ENCODE measurements around the gene PLEKHG2. TPM values are rescaled to one million over a fixed set of nuclear protein-coding genes. Genes with fewer than 3 reads are reported as not detected.
A peak's percentile ranks its signal among the peaks of the same experiment; 100 is the strongest.

The PLEKHG2 gene
- total RNA-seq, 1 donor: 21.4 TPM

GRCh38 chr19:39412867-39413271 is 400 bp downstream of the PLEKHG2 start:
- H4K20me1 ChIP-seq (ENCODE audit: insufficient read depth, low read length): peaks cover 35% of the 10 kb centered on the region

GRCh38 chr19:39413272-39413910 is 922 bp downstream of the PLEKHG2 start:
- peak overlapping the region; percentile 92 for H3K4me2 ChIP-seq (ENCODE audit: insufficient read depth, low read length)
- H3K4me1 ChIP-seq (ENCODE audit: insufficient read depth, low read length): peaks cover 29% of the 10 kb centered on the region
- H2AFZ ChIP-seq (ENCODE audit: low read length): peak overlapping the region; percentile 74
- H4K20me1 ChIP-seq (ENCODE audit: insufficient read depth, low read length): peaks cover 30% of the 10 kb centered on the region
- H3K4me3 ChIP-seq (ENCODE audit: insufficient read depth, low read length): peak overlapping the region; percentile 83
- peak overlapping the region; percentile 84 for H3K27ac ChIP-seq (ENCODE audit: low read depth, low read length)
- peaks cover 19% of the 10 kb centered on the region for H3K36me3 ChIP-seq (ENCODE audit: insufficient read depth, low read length)
- no peak for TF ChIP-seq CTCF (IDR thresholded peaks at IDR 0.05; ENCODE audit: extremely low read depth, low read depth, low read length)
- H3K27me3 ChIP-seq (ENCODE audit: insufficient read depth, low read length): no peaks in the 10 kb centered on the region
- H3K79me2 ChIP-seq (ENCODE audit: insufficient read depth, low read length): peaks cover 51% of the 10 kb centered on the region
- DNase-seq (ENCODE audit: insufficient read length, low spot score, missing footprints): peak; percentile 97
- no peaks in the 10 kb centered on the region for H3K9me3 ChIP-seq (ENCODE audit: low read depth, low read length)

More at GRCh38 chr19:39412867-39413271, 400 bp downstream of the PLEKHG2 start:
- H3K36me3 ChIP-seq (ENCODE audit: insufficient read depth, low read length): peaks cover 24% of the 10 kb centered on the region
- TF ChIP-seq CTCF (IDR thresholded peaks at IDR 0.05; ENCODE audit: extremely low read depth, low read depth, low read length): no peak
- no peaks in the 10 kb centered on the region for H3K9me3 ChIP-seq (ENCODE audit: low read depth, low read length)
- H3K4me3 ChIP-seq (ENCODE audit: insufficient read depth, low read length): peak overlapping the region; percentile 83
- H3K27me3 ChIP-seq (ENCODE audit: insufficient read depth, low read length): no peaks in the 10 kb centered on the region
- H3K79me2 ChIP-seq (ENCODE audit: insufficient read depth, low read length): peaks cover 56% of the 10 kb centered on the region
- peak overlapping the region; percentile 84 for H3K27ac ChIP-seq (ENCODE audit: low read depth, low read length)
- H2AFZ ChIP-seq (ENCODE audit: low read length): peak overlapping the region; percentile 74
- peak overlapping the region; percentile 92 for H3K4me2 ChIP-seq (ENCODE audit: insufficient read depth, low read length)
- H3K4me1 ChIP-seq (ENCODE audit: insufficient read depth, low read length): peaks cover 29% of the 10 kb centered on the region
- DNase-seq (ENCODE audit: insufficient read length, low spot score, missing footprints): no peak

- H3K36me3 ChIP-seq (ENCODE audit: insufficient read depth, low read length): peaks cover 19% of the 10 kb centered on the region
- peak overlapping the region; percentile 84 for H3K27ac ChIP-seq (ENCODE audit: low read depth, low read length)
- peaks cover 23% of the 10 kb centered on the region for H4K20me1 ChIP-seq (ENCODE audit: insufficient read depth, low read length)
- H3K9me3 ChIP-seq (ENCODE audit: low read depth, low read length): no peaks in the 10 kb centered on the region
- peaks cover 45% of the 10 kb centered on the region for H3K79me2 ChIP-seq (ENCODE audit: insufficient read depth, low read length)
- peak overlapping the region; percentile 83 for H3K4me3 ChIP-seq (ENCODE audit: insufficient read depth, low read length)
- peak overlapping the region; percentile 92 for H3K4me2 ChIP-seq (ENCODE audit: insufficient read depth, low read length)
- peak; percentile 92 for DNase-seq (ENCODE audit: insufficient read length, low spot score, missing footprints)
- H3K4me1 ChIP-seq (ENCODE audit: insufficient read depth, low read length): peaks cover 29% of the 10 kb centered on the region
- no peaks in the 10 kb centered on the region for H3K27me3 ChIP-seq (ENCODE audit: insufficient read depth, low read length)
- H2AFZ ChIP-seq (ENCODE audit: low read length): peak overlapping the region; percentile 50
- peak; percentile 13 for TF ChIP-seq CTCF (IDR thresholded peaks at IDR 0.05; ENCODE audit: extremely low read depth, low read depth, low read length)
Observed at GRCh38 chr19:39413911-39414608, 1.6 kb downstream of the PLEKHG2 start.

Measured in osteoblast (primary cell).